Osteoblast (primary cell): Measurements from ENCODE around the gene SYT11. TPM values are rescaled to one million over a fixed set of nuclear protein-coding genes. Genes with fewer than 3 reads are reported as not detected.

Source experiments
- DNase-seq: peaks from one replicate; pipeline ENCODE4 v3.0.0; 2011; ENCODE audit warnings: low spot score, mixed read lengths; ENCODE audit not compliant: insufficient read length; ENCODE audit errors: missing footprints
- H2AFZ ChIP-seq: 2 replicates; pipeline ENCODE4 v1.6.0; 2011; ENCODE audit warnings: mild to moderate bottlenecking, low read length
- H3K27ac ChIP-seq: 2 replicates; pipeline ENCODE4 v1.5.1; 2011; ENCODE audit warnings: mild to moderate bottlenecking, low read depth, low read length, moderate library complexity
- H3K27me3 ChIP-seq: 2 replicates; pipeline ENCODE4 v1.6.0; 2012; ENCODE audit warnings: mild to moderate bottlenecking, control low read depth, inconsistent platforms, low read length, moderate library complexity; ENCODE audit not compliant: insufficient read depth
- H3K36me3 ChIP-seq: 2 replicates; pipeline ENCODE4 v1.5.1; 2011; ENCODE audit warnings: mild to moderate bottlenecking, low read length, control low read depth, moderate library complexity; ENCODE audit not compliant: insufficient read depth
- H3K4me1 ChIP-seq: 2 replicates; pipeline ENCODE4 v1.5.1; 2011; ENCODE audit warnings: mild to moderate bottlenecking, low read length, control low read depth, moderate library complexity; ENCODE audit not compliant: insufficient read depth
- H3K4me2 ChIP-seq: 2 replicates; pipeline ENCODE4 v1.6.0; 2011; ENCODE audit warnings: mild to moderate bottlenecking, low read length; ENCODE audit not compliant: insufficient read depth
- H3K4me3 ChIP-seq: fragments of 200-600 bp; sonication (generic); 3 replicates; pipeline ENCODE4 v1.5.1; 2012; ENCODE audit warnings: mild to moderate bottlenecking, low read length, inconsistent platforms; ENCODE audit not compliant: insufficient read depth
- H3K79me2 ChIP-seq: 2 replicates; pipeline ENCODE4 v1.6.0; 2012; ENCODE audit warnings: mild to moderate bottlenecking, low read length, control low read depth, inconsistent platforms; ENCODE audit not compliant: insufficient read depth
- H3K9me3 ChIP-seq: 2 replicates; pipeline ENCODE4 v1.5.1; 2011; ENCODE audit warnings: low read depth, low read length, control low read depth
- H4K20me1 ChIP-seq: 2 replicates; pipeline ENCODE4 v1.6.0; 2012; ENCODE audit warnings: mild to moderate bottlenecking, low read length, control low read depth; ENCODE audit not compliant: insufficient read depth
- total RNA-seq: library from RNA; depleted of rRNA; stranded (reverse); fragments of >200 nt; gene quantifications from 2 replicates; pipeline ENCODE4 v1.2.3, GENCODE V29; 2012
- TF ChIP-seq, protein P1 (sequence below): IDR thresholded peaks from 2 replicates; pipeline ENCODE4 v1.5.1; 2011; ENCODE audit warnings: mild to moderate bottlenecking, low read depth, low read length, moderate library complexity; ENCODE audit errors: extremely low read depth

Gene SYT11
- total RNA-seq, 1 donor, result 33.3 TPM

DNA sequence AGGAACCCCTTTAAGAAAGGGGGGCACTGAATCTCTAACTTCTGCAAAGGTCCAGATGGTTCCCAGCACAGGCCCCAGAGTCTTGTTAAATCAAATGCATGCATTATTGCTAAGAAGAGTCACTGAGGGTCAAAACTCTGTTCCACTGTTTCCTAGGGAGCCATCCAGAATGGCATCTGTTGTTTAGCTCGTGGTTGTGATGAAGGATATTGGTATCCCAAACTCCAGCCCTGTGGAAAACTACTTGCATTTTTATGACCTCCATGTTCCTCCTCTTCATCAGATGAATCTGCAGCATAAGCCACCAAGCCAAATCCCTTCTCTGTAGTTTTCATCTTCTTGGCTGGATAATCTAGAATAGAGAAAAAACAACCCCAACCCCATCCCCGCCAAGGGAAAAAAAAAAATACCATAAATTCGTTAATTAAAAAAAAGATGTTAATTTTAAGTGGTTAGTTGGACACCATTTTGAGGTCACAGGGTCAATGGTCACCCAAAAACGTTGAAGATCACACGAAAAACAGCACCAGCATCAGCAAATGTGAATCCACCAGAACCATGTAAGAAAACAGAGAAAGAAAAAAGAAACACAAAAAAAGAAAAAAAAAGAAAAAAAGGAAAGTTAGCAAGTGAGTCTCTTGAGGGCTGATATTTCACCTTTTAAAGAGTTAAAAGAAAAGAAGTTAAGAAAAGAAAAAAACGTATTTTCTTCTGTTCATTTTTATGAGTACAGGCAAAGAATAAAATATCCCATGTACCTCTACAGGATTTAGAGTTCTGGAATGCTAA is 54.8 kb downstream of the SYT11 start:
- no peaks in the 10 kb centered on the region for H3K9me3 ChIP-seq
- no peaks in the 10 kb centered on the region for H4K20me1 ChIP-seq
- peak; percentile 50 for DNase-seq
- peaks cover 75% of the 10 kb centered on the region for H3K36me3 ChIP-seq
- no peak overlapping the region for H3K4me2 ChIP-seq
- H2AFZ ChIP-seq, result no peak overlapping the region
- H3K79me2 ChIP-seq, result peaks cover 24% of the 10 kb centered on the region
- peak overlapping the region; percentile 79 for H3K27ac ChIP-seq
- TF ChIP-seq, protein P1, sequence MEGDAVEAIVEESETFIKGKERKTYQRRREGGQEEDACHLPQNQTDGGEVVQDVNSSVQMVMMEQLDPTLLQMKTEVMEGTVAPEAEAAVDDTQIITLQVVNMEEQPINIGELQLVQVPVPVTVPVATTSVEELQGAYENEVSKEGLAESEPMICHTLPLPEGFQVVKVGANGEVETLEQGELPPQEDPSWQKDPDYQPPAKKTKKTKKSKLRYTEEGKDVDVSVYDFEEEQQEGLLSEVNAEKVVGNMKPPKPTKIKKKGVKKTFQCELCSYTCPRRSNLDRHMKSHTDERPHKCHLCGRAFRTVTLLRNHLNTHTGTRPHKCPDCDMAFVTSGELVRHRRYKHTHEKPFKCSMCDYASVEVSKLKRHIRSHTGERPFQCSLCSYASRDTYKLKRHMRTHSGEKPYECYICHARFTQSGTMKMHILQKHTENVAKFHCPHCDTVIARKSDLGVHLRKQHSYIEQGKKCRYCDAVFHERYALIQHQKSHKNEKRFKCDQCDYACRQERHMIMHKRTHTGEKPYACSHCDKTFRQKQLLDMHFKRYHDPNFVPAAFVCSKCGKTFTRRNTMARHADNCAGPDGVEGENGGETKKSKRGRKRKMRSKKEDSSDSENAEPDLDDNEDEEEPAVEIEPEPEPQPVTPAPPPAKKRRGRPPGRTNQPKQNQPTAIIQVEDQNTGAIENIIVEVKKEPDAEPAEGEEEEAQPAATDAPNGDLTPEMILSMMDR, result no peak
- H3K27me3 ChIP-seq, result no peaks in the 10 kb centered on the region
- H3K4me1 ChIP-seq, result peaks cover 37% of the 10 kb centered on the region
- no peak overlapping the region for H3K4me3 ChIP-seq

DNA sequence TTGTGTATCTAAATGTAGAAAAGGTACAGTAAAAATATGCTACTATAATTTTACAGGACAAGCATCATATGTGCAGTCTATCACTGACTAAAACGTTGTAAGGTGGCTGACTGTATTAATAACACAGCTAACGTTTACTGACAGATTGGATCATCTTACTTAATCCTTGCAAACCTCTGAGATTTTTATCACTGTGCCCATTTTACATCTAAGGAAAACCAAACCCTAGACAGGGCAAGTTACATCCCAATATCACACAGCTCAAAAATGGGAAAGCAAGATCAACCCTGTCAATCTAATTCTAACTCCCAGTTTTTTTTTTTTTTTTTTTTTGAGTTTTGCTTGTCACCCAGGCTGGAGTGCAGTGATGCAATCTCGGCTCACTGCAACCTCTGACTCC is 59.3 kb downstream of the SYT11 start:
- H3K4me2 ChIP-seq, result no peak overlapping the region
- peaks cover 31% of the 10 kb centered on the region for H3K79me2 ChIP-seq
- no peaks in the 10 kb centered on the region for H3K9me3 ChIP-seq
- H3K4me3 ChIP-seq, result no peak overlapping the region
- no peak overlapping the region for H3K27ac ChIP-seq
- no peaks in the 10 kb centered on the region for H3K27me3 ChIP-seq
- H3K36me3 ChIP-seq, result peaks cover 93% of the 10 kb centered on the region
- TF ChIP-seq, protein P1, result no peak
- peaks cover 11% of the 10 kb centered on the region for H3K4me1 ChIP-seq
- H4K20me1 ChIP-seq, result peaks cover 12% of the 10 kb centered on the region
- DNase-seq, result peak; percentile 19
- no peak overlapping the region for H2AFZ ChIP-seq

DNA sequence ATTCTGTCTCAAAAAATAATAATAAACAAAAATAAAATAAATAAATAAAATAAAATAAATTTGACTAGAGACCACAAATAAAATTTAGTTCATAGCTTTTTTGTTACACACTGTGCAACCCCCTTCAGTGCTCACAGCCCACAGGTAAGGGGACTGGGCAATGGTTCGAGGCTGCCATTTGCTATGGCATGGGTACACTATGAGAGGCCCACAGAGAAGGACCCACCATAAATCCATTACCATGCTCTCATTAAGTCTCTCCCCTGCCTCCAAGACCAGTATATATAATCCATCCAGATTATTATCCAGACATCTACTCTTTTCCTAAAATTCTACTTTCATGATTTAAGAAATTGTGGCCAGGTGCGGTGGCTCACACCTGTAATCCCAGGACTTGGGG is 60.4 kb downstream of the SYT11 start:
- H3K36me3 ChIP-seq, result peaks cover 92% of the 10 kb centered on the region
- H3K9me3 ChIP-seq, result no peaks in the 10 kb centered on the region
- no peaks in the 10 kb centered on the region for H3K27me3 ChIP-seq
- H3K4me2 ChIP-seq, result no peak overlapping the region
- TF ChIP-seq, protein P1, result no peak
- H3K4me3 ChIP-seq, result no peak overlapping the region
- no peak overlapping the region for H2AFZ ChIP-seq
- no peak for DNase-seq
- peaks cover under 1% of the 10 kb centered on the region for H3K4me1 ChIP-seq
- H3K27ac ChIP-seq, result no peak overlapping the region
- peaks cover 12% of the 10 kb centered on the region for H4K20me1 ChIP-seq
- peaks cover 31% of the 10 kb centered on the region for H3K79me2 ChIP-seq

- peaks cover 34% of the 10 kb centered on the region for H3K79me2 ChIP-seq
Observed at GRCh38 chr1:155920717-155921116, 61.4 kb downstream of the SYT11 start.

More at GRCh38 chr1:155920717-155921116, 61.4 kb downstream of the SYT11 start:
- TF ChIP-seq, protein P1, result no peak
- H3K27ac ChIP-seq, result no peak overlapping the region
- no peak overlapping the region for H3K4me2 ChIP-seq
- no peaks in the 10 kb centered on the region for H3K4me1 ChIP-seq
- H3K9me3 ChIP-seq, result no peaks in the 10 kb centered on the region
- no peaks in the 10 kb centered on the region for H3K27me3 ChIP-seq
- no peak for DNase-seq
- peaks cover 90% of the 10 kb centered on the region for H3K36me3 ChIP-seq
- H4K20me1 ChIP-seq, result peaks cover 12% of the 10 kb centered on the region
- no peak overlapping the region for H3K4me3 ChIP-seq
- no peak overlapping the region for H2AFZ ChIP-seq
